T-cell (primary cell): ENCODE results near the gene RFC2. TPM values are rescaled to one million over a fixed set of nuclear protein-coding genes. Genes with fewer than 3 reads are reported as not detected.
A peak's percentile ranks its signal among the peaks of the same experiment; 100 is the strongest.

ENCODE experiments used
- ATAC-seq, 4 experiments: fragments of 200-7000 bp in 3 of 4; fragments of 150-1000 bp in 1 of 4; cut with Tn5 transposase; replicated peaks in 1 of 4; 1 replicate in 3 of 4; 2 replicates in 1 of 4; pipeline ENCODE4 v1.10.0; 2021; ENCODE audit warnings: moderate library complexity in 3 of 4, mild to moderate bottlenecking in 2 of 4, moderate number of reproducible peaks in 1 of 4
- CTCF ChIA-PET, 2 donors: fragments of 300-600 bp; sonication (Branson Sonifier 250); formaldehyde crosslinking; loops; one replicate each; lab custom pipeline; 2022; ENCODE audit warnings: antibody characterized with exemption in 2 of 2; lab: Charles Lee
- POLR2A ChIA-PET, 2 donors: fragments of 300-600 bp; sonication (Branson Sonifier 250); formaldehyde crosslinking; loops; one replicate each; lab custom pipeline; 2022; ENCODE audit warnings: antibody characterized with exemption in 2 of 2; lab: Charles Lee
- DNase-seq, 35 experiments: peaks; one replicate each; pipeline versions ENCODE4 v3.0.0 to v3.0.0-alpha.2; 2013 to 2023
- H3K27ac ChIP-seq: one replicate; pipeline ENCODE4 v1.5.1; 2013; ENCODE audit warnings: low read length
- H3K27me3 ChIP-seq, 2 experiments: replicated peaks in 1 of 2; 1 replicate in 1 of 2; 2 replicates in 1 of 2; pipeline versions ENCODE4 v1.6.1 to v1.7.0; 2013; ENCODE audit warnings: low read length in 1 of 2, mixed read lengths in 1 of 2; ENCODE audit not compliant: control insufficient read depth in 2 of 2, insufficient read depth in 2 of 2; ENCODE audit errors: extremely low read depth in 1 of 2
- H3K36me3 ChIP-seq, 2 donors: 1 replicate in 1 of 2; 2 replicates in 1 of 2; pipeline versions ENCODE4 v1.6.1 to v1.7.0; 2013; ENCODE audit warnings: low read length in 1 of 2; ENCODE audit not compliant: control insufficient read depth in 2 of 2, insufficient read depth in 1 of 2; ENCODE audit errors: extremely low read depth in 1 of 2
- H3K4me1 ChIP-seq, 2 experiments: 1 replicate in 1 of 2; 2 replicates in 1 of 2; pipeline versions ENCODE4 v1.6.1 to v1.7.0; 2013; ENCODE audit warnings: low read length in 2 of 2, mixed read lengths in 1 of 2; ENCODE audit not compliant: insufficient read depth in 2 of 2, control insufficient read depth in 1 of 2; ENCODE audit errors: extremely low read depth in 1 of 2
- H3K4me3 ChIP-seq, 2 donors: 1 replicate in 1 of 2; 2 replicates in 1 of 2; pipeline versions ENCODE4 v1.5.1 to v1.7.0; 2013; ENCODE audit warnings: mild to moderate bottlenecking in 2 of 2, low read length in 1 of 2, moderate library complexity in 1 of 2; ENCODE audit not compliant: control insufficient read depth in 1 of 2; ENCODE audit errors: extremely low read depth in 1 of 2
- H3K9me3 ChIP-seq: 2 replicates; pipeline ENCODE4 v1.7.0; 2013
- H3K27ac Mint-ChIP-seq, 2 donors: one replicate each; pipeline ENCODE4 v1.8.0; 2020 to 2021; ENCODE audit warnings: mild to moderate bottlenecking in 2 of 2, mixed read lengths in 2 of 2
- H3K27me3 Mint-ChIP-seq, 2 donors: one replicate each; pipeline ENCODE4 v1.8.0; 2021 to 2022; ENCODE audit warnings: mixed read lengths in 2 of 2
- H3K36me3 Mint-ChIP-seq: one replicate; pipeline ENCODE4 v1.8.0; 2021; ENCODE audit warnings: mixed read lengths
- H3K4me1 Mint-ChIP-seq, 3 donors: one replicate each; pipeline ENCODE4 v1.8.0; 2020 to 2022; ENCODE audit warnings: mixed read lengths in 3 of 3, mild to moderate bottlenecking in 1 of 3
- H3K4me3 Mint-ChIP-seq, 3 donors: one replicate each; pipeline ENCODE4 v1.8.0; 2020 to 2022; ENCODE audit warnings: mild to moderate bottlenecking in 3 of 3, mixed read lengths in 3 of 3, moderate library complexity in 3 of 3
- H3K9me3 Mint-ChIP-seq, 3 donors: one replicate each; pipeline ENCODE4 v1.8.0; 2020 to 2022; ENCODE audit warnings: mixed read lengths in 3 of 3
- WGBS: methylation state at CpG from one replicate; pipeline ENCODE4 v1.1.5; 2013; ENCODE audit warnings: missing lambda C conversion rate; ENCODE audit not compliant: insufficient coverage; 5-methylcytosine and 5-hydroxymethylcytosine counted together
- total RNA-seq, 35 experiments: library from RNA in 6 of 35; stranded (reverse) in 6 of 35; fragments of 120-200 nt in 1 of 35; gene quantifications; one replicate each; pipeline versions ENCODE4 v1.2.1 to v1.2.4 and lab custom pipeline; 2013 to 2026

Gene RFC2
- total RNA-seq, 5 donors from 2014 or later (not counting 1 experiment from before 2014, with no cell fraction given) = 13.3 to 17.6 (median 14.8) TPM

DNA sequence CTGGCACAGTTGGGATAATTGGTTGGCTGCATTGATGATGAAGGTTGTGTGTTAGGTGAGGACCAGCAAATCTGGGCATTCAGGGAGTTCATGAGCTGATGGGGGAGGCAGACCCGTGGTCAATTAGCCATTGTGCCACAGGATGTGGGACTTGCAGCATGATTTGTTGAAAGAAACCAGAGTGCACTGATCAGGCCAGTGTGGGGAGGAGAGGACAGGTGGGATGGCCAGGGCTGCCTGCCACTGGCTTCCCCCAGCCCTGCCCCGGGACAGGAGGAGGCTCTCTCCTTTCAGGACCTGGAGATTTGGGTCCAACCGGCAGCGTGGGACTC, 39.3 kb upstream of the RFC2 start:
- no peak for ATAC-seq
- Histone ChIP-seq H3K27me3 (peaks cover 0 to 18% of the 10 kb centered on the region in 2 experiments), H3K9me3 (no peaks in the 10 kb centered on the region), H3K4me3 (no peak overlapping the region), H3K4me1 (peaks cover 7 to 20% of the 10 kb centered on the region in 2 experiments), H3K36me3 (no peaks in the 10 kb centered on the region), H3K27ac (no peak overlapping the region)
- DNase-seq = no peak
- ChIA-PET CTCF (no interaction called here), POLR2A (no interaction called here)
- Mint-ChIP-seq H3K27ac (no peak overlapping the region), H3K4me3 (no peak overlapping the region), H3K9me3 (no peaks in the 10 kb centered on the region), H3K4me1 (peaks cover 11 to 19% (median 15%) of the 10 kb centered on the region in 3 donors), H3K27me3 (peaks cover 0 to 3% of the 10 kb centered on the region in 2 donors), H3K36me3 (no peaks in the 10 kb centered on the region)
- no CpG with 5 or more reads among the region's 4 CpGs for WGBS

DNA sequence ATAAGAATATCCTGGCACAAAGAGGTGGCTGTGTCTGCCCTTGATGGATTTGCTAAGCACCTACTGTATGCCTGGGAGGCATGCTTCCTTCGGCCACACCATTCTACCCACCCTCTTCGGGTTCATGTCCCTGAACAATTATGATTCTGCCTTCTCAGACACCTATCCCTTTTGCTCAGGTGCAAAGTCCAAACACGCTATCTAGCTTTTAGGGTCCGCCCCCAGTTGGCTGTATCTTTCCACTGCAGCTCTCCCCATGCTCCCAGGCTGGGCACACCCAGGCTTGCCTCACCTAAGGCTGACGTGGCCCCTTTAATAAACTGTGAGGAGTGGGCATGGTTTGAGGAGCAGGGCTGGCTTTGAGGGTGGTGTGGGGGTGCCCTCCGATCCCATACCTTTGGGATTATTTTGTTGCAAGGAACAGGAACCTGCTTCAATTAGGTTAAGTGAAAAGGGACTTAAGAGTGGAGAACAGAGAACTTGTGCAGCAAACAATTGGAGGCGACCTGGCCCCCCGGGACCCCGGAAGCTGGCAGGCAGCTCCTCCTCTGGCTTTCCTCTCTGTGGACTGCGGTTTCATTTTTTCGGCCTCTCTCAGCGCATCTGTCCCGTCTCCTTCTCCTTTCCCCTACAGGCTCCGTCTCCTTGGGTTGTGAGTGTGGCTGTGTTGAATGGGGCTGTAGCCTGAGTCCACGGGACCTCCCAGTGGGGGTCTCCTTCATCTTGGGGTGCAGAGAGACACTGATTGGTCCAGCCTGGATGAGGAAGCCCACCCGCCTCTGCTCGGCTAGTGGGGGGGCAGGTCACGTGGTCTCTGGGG, 38.8 kb upstream of the RFC2 start:
- Mint-ChIP-seq H3K36me3 (no peaks in the 10 kb centered on the region), H3K4me1 (peaks cover 16 to 25% (median 20%) of the 10 kb centered on the region in 3 donors), H3K9me3 (no peaks in the 10 kb centered on the region), H3K27ac (no peak overlapping the region), H3K27me3 (peaks cover 0 to 3% of the 10 kb centered on the region in 2 donors), H3K4me3 (no peak overlapping the region)
- Histone ChIP-seq H3K36me3 (no peaks in the 10 kb centered on the region), H3K9me3 (no peaks in the 10 kb centered on the region), H3K4me1 (peaks cover 7 to 26% of the 10 kb centered on the region in 2 experiments), H3K27me3 (peaks cover 0 to 23% of the 10 kb centered on the region in 2 experiments), H3K27ac (no peak overlapping the region), H3K4me3 (no peak overlapping the region)
- WGBS = 77% methylated on average over 8 of the region's 18 CpGs
- ChIA-PET POLR2A (no interaction called here), CTCF (interaction anchor here in 1 of 2 donors (0.9 kb wide), 1 partner anchor 108 kb away, joined by 3 read pairs; no protein-coding TSS in a partner anchor)
- ATAC-seq (no peak), DNase-seq (no peak)

DNA sequence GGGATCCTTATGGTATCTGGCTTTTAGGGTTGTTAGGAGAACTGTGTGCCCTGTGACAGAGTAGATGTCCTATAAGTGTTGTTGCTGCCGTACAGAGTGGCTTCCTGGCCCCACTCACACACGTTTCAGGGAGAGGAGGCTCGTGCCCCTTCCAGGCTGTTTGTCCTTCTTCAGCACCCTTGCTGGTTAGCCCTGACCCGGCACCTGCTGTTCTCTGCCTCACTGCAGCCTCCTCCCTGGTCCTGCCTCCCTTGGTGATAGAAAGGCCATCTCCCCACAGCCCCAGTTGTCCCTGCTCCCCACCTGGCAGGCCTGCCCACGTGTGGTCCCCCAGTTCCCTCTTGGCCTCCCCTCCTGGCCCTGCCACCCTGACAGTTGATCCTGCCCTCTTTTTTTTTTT, 37.3 kb upstream of the RFC2 start:
- no peak for DNase-seq
- peaks cover 0 to 36% of the 10 kb centered on the region in 2 experiments for H3K27me3 ChIP-seq
- 82% methylated on average over 4 of the region's 5 CpGs for WGBS
- Mint-ChIP-seq H3K4me3 (peak overlapping the region in 1 of 3 donors; percentile 18), H3K4me1 (peaks cover 17 to 26% (median 20%) of the 10 kb centered on the region in 3 donors), H3K9me3 (no peaks in the 10 kb centered on the region), H3K27me3 (peaks cover 0 to 3% of the 10 kb centered on the region in 2 donors), H3K27ac (no peak overlapping the region), H3K36me3 (no peaks in the 10 kb centered on the region)
- no peak overlapping the region for H3K4me3 ChIP-seq
- ATAC-seq = no peak
- H3K9me3 ChIP-seq = no peaks in the 10 kb centered on the region
- H3K27ac ChIP-seq = no peak overlapping the region
- no peaks in the 10 kb centered on the region for H3K36me3 ChIP-seq
- CTCF ChIA-PET = no interaction called here
- peaks cover 7 to 26% of the 10 kb centered on the region in 2 experiments for H3K4me1 ChIP-seq
- POLR2A ChIA-PET = no interaction called here

DNA sequence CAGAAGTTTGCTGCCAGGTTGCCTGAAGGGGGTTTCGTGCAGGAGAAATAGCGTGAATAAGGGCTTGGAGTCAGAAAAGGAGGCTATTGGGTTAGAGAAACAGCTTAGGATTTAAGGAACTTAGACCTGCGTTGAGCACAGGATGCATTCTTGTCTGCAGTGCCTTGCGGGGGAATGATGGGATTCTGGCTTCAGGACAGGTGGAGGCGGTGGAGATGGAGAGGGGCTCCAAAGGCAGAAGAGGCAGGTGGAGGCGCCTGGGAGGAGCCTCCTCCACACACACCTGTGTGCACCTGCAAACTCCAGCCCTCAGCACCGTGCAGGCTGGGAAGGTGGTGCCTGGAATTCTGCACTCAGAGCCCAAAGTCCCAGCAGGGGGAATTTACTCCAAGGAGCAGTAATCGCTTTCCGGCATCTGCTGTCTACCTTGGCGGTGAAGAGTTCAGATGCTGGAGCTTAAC, 36.8 kb upstream of the RFC2 start:
- peaks cover 7 to 26% of the 10 kb centered on the region in 2 experiments for H3K4me1 ChIP-seq
- Mint-ChIP-seq H3K27me3 (peaks cover 0 to 3% of the 10 kb centered on the region in 2 donors), H3K27ac (no peak overlapping the region), H3K36me3 (no peaks in the 10 kb centered on the region), H3K9me3 (no peaks in the 10 kb centered on the region), H3K4me3 (peak overlapping the region; percentile 65 to 67 (median 65)), H3K4me1 (peaks cover 17 to 26% (median 20%) of the 10 kb centered on the region in 3 donors)
- CTCF ChIA-PET = no interaction called here
- 86% methylated on average over 7 of the region's 10 CpGs for WGBS
- DNase-seq = peak in 1 of 35 experiments; percentile 12
- H3K27ac ChIP-seq = no peak overlapping the region
- H3K36me3 ChIP-seq = no peaks in the 10 kb centered on the region
- POLR2A ChIA-PET = no interaction called here
- no peaks in the 10 kb centered on the region for H3K9me3 ChIP-seq
- peaks cover 0 to 40% of the 10 kb centered on the region in 2 experiments for H3K27me3 ChIP-seq
- no peak overlapping the region for H3K4me3 ChIP-seq
- ATAC-seq = no peak

DNA sequence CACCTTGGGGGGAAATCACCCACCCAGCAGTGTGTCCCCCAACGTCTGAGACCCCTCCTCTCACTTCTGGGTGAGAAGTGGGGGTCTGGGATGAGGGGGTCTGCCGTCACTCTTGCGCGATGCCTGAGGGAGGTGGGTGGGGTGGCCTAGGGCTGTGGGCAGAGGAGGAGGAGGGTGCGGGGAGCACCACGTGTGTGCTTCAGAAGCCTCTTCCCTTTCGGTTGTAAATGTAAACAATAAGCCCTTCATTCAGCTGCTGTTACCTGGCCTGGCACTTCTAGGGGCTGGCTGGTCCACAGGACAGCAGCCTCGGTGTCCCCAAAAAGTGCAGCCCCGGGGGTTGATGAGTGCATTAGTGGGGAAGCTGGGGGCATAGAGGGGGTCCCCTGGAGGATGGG, 36.4 kb upstream of the RFC2 start:
- WGBS = 19% methylated on average over 3 of the region's 9 CpGs
- no peaks in the 10 kb centered on the region for H3K9me3 Mint-ChIP-seq
- peak in 1 of 35 experiments; percentile 15 for DNase-seq
- Histone ChIP-seq H3K4me1 (peaks cover 7 to 26% of the 10 kb centered on the region in 2 experiments), H3K27ac (no peak overlapping the region), H3K4me3 (peak overlapping the region; percentile 47 to 74), H3K9me3 (no peaks in the 10 kb centered on the region), H3K36me3 (no peaks in the 10 kb centered on the region), H3K27me3 (peaks cover 0 to 43% of the 10 kb centered on the region in 2 experiments)
- ATAC-seq = no peak
- POLR2A ChIA-PET = no interaction called here
- CTCF ChIA-PET = no interaction called here
- peaks cover 17 to 26% (median 20%) of the 10 kb centered on the region in 3 donors for H3K4me1 Mint-ChIP-seq
- peak overlapping the region; percentile 65 to 67 (median 65) for H3K4me3 Mint-ChIP-seq
- H3K27ac Mint-ChIP-seq = no peak overlapping the region
- H3K36me3 Mint-ChIP-seq = no peaks in the 10 kb centered on the region
- peaks cover 0 to 3% of the 10 kb centered on the region in 2 donors for H3K27me3 Mint-ChIP-seq

DNA sequence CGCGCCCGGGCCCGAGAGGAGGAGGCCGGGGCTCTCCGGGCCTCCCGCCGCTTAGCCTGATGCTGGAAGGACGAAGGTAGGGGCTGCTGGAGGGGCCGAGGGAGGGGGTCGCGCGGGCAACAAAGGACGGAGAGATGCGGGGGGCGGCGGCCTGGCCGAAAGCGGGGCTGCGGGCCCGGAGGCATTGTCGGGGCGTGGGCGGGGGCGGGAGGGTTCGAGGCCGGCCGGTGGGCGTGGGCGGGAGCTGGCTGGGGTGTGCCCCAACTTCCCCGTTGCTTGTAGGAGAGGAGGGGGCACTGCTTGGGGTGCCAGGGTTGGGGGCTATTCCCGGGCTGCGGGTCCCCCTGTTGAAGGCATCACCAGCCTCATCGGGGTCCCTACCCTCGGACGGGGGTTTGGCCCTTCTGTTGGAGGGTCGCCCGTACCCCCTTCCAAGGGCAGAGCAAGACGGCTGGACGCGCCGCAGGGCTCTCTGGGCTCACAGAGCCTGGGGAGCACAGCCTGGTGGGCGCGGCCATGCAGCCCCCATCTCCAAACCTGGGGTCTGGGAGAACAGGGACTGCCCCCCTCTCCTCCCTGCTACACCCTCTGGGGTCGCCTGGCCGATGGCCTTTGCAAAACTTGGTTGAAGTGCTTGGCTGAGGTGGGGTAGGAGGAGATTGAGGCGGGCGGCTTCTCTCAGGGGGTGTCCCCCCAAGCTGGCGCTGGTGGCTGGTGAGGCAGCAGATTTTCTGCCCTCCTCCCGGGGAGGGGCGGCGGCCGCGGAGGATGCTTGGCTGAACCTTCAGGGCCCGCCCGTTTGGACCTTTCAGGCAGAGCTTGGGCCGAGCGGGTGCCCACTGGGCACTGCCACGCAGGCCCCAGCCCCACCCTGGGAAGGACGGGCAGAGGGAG, 35.7 kb upstream of the RFC2 start:
- 1% methylated on average over 53 of the region's 60 CpGs for WGBS
- H3K4me1 ChIP-seq = peaks cover 7 to 26% of the 10 kb centered on the region in 2 experiments
- Mint-ChIP-seq H3K4me3 (peak overlapping the region; percentile 59 to 67 (median 65)), H3K9me3 (no peaks in the 10 kb centered on the region), H3K27ac (no peak overlapping the region), H3K27me3 (peaks cover 0 to 3% of the 10 kb centered on the region in 2 donors), H3K36me3 (no peaks in the 10 kb centered on the region), H3K4me1 (peaks cover 17 to 26% (median 20%) of the 10 kb centered on the region in 3 donors)
- ATAC-seq (peak; percentile 18 to 36 (median 27)), DNase-seq (peak in 32 of 35 experiments; percentile 11 to 52 (median 37))
- no peaks in the 10 kb centered on the region for H3K36me3 ChIP-seq
- H3K4me3 ChIP-seq = peak overlapping the region; percentile 47 to 74
- POLR2A ChIA-PET = interaction anchor here in 1 of 2 donors (0.5 kb wide), 1 partner anchor 103 kb away, joined by 6 read pairs; no protein-coding TSS in a partner anchor
- H3K9me3 ChIP-seq = no peaks in the 10 kb centered on the region
- CTCF ChIA-PET = interaction anchor here (0.5 to 0.6 kb wide), 2 partner anchors 83 to 113 kb away, joined by 3 read pairs; no protein-coding TSS in a partner anchor
- H3K27ac ChIP-seq = no peak overlapping the region
- H3K27me3 ChIP-seq = peaks cover 0 to 45% of the 10 kb centered on the region in 2 experiments
